HCT116 (cell line): Measurements from ENCODE around the gene RAD9A. TPM values are rescaled to one million over a fixed set of nuclear protein-coding genes. Genes with fewer than 3 reads are reported as not detected.

ENCODE experiments used
- ATAC-seq: fragments of 200-7000 bp; cut with Tn5 transposase; 2 replicates; pipeline ENCODE4 v1.9.1; 2020; ENCODE audit warnings: mild to moderate bottlenecking, moderate library complexity
- BruUV-seq: library from RNA; stranded (reverse); fragments of 400-500 nt; replicated peaks from 2 replicates; lab custom pipeline; 2021; lab: Mats Ljungman, UMichigan
- CTCF ChIA-PET: fragments of 300-600 bp; sonication (Branson Sonifier 250); formaldehyde crosslinking; loops from one replicate; lab custom pipeline; 2021; ENCODE audit warnings: antibody characterized with exemption; lab: Charles Lee
- POLR2A ChIA-PET: fragments of 300-600, 350-600 bp; sonication (Branson Sonifier 250); formaldehyde crosslinking; loops from one replicate; lab custom pipeline; 2021; ENCODE audit warnings: antibody characterized with exemption; lab: Charles Lee
- RAD21 ChIA-PET, 2 experiments: fragments of 300-600 bp; sonication (Branson Sonifier 250); formaldehyde crosslinking; loops; one replicate each; lab custom pipeline; 2023; ENCODE audit warnings: low total read pairs in 2 of 2; ENCODE audit not compliant: uncharacterized antibody in 2 of 2, unreplicated experiment in 2 of 2, low non-redundant PET in 1 of 2; lab: Charles Lee
- DNase-seq: peaks from one replicate; pipeline ENCODE4 v3.0.0-alpha.2; 2010; ENCODE audit warnings: low read depth, low spot score
- H2AFZ ChIP-seq: fragments of 200-600 bp; shearing (Covaris generic), sonication (generic); 2 replicates; pipeline ENCODE4 v1.6.1; 2017; ENCODE audit warnings: low read depth, mixed run types, mixed read lengths, antibody characterized with exemption, low read length; ENCODE audit not compliant: poor library complexity, severe bottlenecking
- H3K27ac ChIP-seq: 2 replicates; pipeline ENCODE4 v1.5.1; 2012; ENCODE audit warnings: low read depth, low read length
- H3K27me3 ChIP-seq: fragments of 200-600 bp; sonication (generic); 2 replicates; pipeline ENCODE4 v1.6.1; 2016; ENCODE audit warnings: mixed run types, low read length, mixed read lengths; ENCODE audit not compliant: insufficient read depth
- H3K36me3 ChIP-seq, 2 experiments: fragments of 200-500 bp in 1 of 2; fragments of 200-600 bp in 1 of 2; sonication (Bioruptor generic) in 1 of 2; sonication (generic) in 1 of 2; 2 replicates each; pipeline versions ENCODE4 v1.5.1 to v1.6.1; 2014 to 2016; ENCODE audit warnings: low read length in 2 of 2, inconsistent platforms in 1 of 2, mixed read lengths in 1 of 2, mixed run types in 1 of 2; ENCODE audit not compliant: insufficient read depth in 2 of 2, control insufficient read depth in 1 of 2
- H3K4me1 ChIP-seq, 2 experiments: fragments of 200-600 bp in 1 of 2; sonication (generic) in 1 of 2; 2 replicates each; pipeline versions ENCODE4 v1.5.1 to v1.6.1; 2012 to 2017; ENCODE audit warnings: low read length in 2 of 2, inconsistent platforms in 1 of 2, mild to moderate bottlenecking in 1 of 2, mixed read lengths in 1 of 2, mixed run types in 1 of 2, moderate library complexity in 1 of 2; ENCODE audit not compliant: insufficient read depth in 2 of 2, control insufficient read depth in 1 of 2
- H3K4me2 ChIP-seq: fragments of 200-600 bp; sonication (generic); 2 replicates; pipeline ENCODE4 v1.6.1; 2017; ENCODE audit warnings: mixed run types, low read length, mixed read lengths
- H3K4me3 ChIP-seq, 2 experiments: fragments of 200-600 bp in 1 of 2; sonication (generic) in 1 of 2; replicated peaks in 1 of 2; 2 replicates each; pipeline ENCODE4 v1.5.1; 2011 to 2016; ENCODE audit warnings: low read length in 2 of 2, control low read depth in 1 of 2, low read depth in 1 of 2, mild to moderate bottlenecking in 1 of 2, mixed read lengths in 1 of 2, mixed run types in 1 of 2
- H3K79me2 ChIP-seq: fragments of 200-600 bp; sonication (generic); 2 replicates; pipeline ENCODE4 v1.6.1; 2017; ENCODE audit warnings: mild to moderate bottlenecking, mixed run types, low read length, moderate library complexity, mixed read lengths; ENCODE audit not compliant: insufficient read depth
- H3K9ac ChIP-seq: fragments of 200-600 bp; sonication (generic); 2 replicates; pipeline ENCODE4 v1.6.1; 2016; ENCODE audit warnings: low read length, mixed read lengths
- H3K9me2 ChIP-seq: fragments of 200-600 bp; sonication (generic), shearing (Covaris generic); 2 replicates; pipeline ENCODE4 v1.6.1; 2017; ENCODE audit warnings: mixed run types, mild to moderate bottlenecking, moderate library complexity; ENCODE audit not compliant: insufficient read depth
- H3K9me3 ChIP-seq, 2 experiments: fragments of 200-500 bp in 1 of 2; fragments of 200-600 bp in 1 of 2; sonication (Bioruptor generic) in 1 of 2; sonication (generic) in 1 of 2; 2 replicates each; pipeline ENCODE4 v1.6.1; 2014 to 2017; ENCODE audit warnings: low read length in 2 of 2, mixed read lengths in 2 of 2, inconsistent platforms in 1 of 2, low read depth in 1 of 2, mild to moderate bottlenecking in 1 of 2, mixed run types in 1 of 2, moderate library complexity in 1 of 2; ENCODE audit not compliant: control insufficient read depth in 1 of 2, insufficient read depth in 1 of 2
- H4K20me1 ChIP-seq: fragments of 200-600 bp; sonication (generic), shearing (Covaris generic); 2 replicates; pipeline ENCODE4 v1.6.1; 2017; ENCODE audit warnings: mixed run types, mild to moderate bottlenecking, moderate library complexity; ENCODE audit not compliant: insufficient read depth
- EZH2 ChIP-seq: fragments of 200-600 bp; sonication (generic); IDR thresholded peaks from 2 replicates; pipeline ENCODE4 v1.6.1; 2017; ENCODE audit warnings: antibody characterized with exemption, mixed run types
- FOSL1 ChIP-seq: IDR thresholded peaks from 2 replicates; pipeline ENCODE4 v1.6.1; 2012; ENCODE audit warnings: low read depth
- JUND ChIP-seq: IDR thresholded peaks from 2 replicates; pipeline ENCODE4 v1.6.1; 2012
- SIN3A ChIP-seq: IDR thresholded peaks from 2 replicates; pipeline ENCODE4 v1.6.1; 2012; ENCODE audit warnings: low read depth
- SP1 ChIP-seq: IDR thresholded peaks from 2 replicates; pipeline ENCODE4 v1.6.1; 2012; ENCODE audit warnings: low read depth
- SRF ChIP-seq: IDR thresholded peaks from 2 replicates; pipeline ENCODE4 v1.6.1; 2012; ENCODE audit warnings: low read depth
- TCF7L2 ChIP-seq: IDR thresholded peaks from 2 replicates; pipeline ENCODE4 v1.7.0; 2011; ENCODE audit warnings: borderline replicate concordance, inconsistent platforms; ENCODE audit not compliant: insufficient read depth, insufficient read length; ENCODE audit errors: extremely low read depth
- ZNF274 ChIP-seq: fragments of 200-500 bp; sonication (Bioruptor generic); IDR thresholded peaks from 2 replicates; pipeline ENCODE4 v1.6.1; 2014; ENCODE audit warnings: mild to moderate bottlenecking, low read depth, low read length, inconsistent platforms
- intact Hi-C: fragments of 100-400 bp; cut with micrococcal nuclease; formaldehyde crosslinking; loops from 2 replicates; pipeline ENCODE4 v1.10.0; 2022
- total RNA-seq: library from RNA; stranded (reverse); gene quantifications from one replicate; pipeline ENCODE4 v1.2.1, GENCODE V29; 2021; ENCODE audit not compliant: unreplicated experiment
- TF ChIP-seq, protein P1 (sequence below): IDR thresholded peaks from 2 replicates; pipeline ENCODE4 v1.6.1; 2012; ENCODE audit warnings: low read depth
- TF ChIP-seq, protein P2 (sequence below): IDR thresholded peaks from 2 replicates; pipeline ENCODE4 v1.6.1; 2012
- TF ChIP-seq, protein P3 (sequence below): IDR thresholded peaks from 2 replicates; pipeline ENCODE4 v1.6.1; 2012
- TF ChIP-seq, protein P4 (sequence below): IDR thresholded peaks from 2 replicates; pipeline ENCODE4 v1.6.1; 2011; ENCODE audit warnings: mild to moderate bottlenecking, low read length, moderate library complexity; ENCODE audit not compliant: insufficient replicate concordance; ENCODE audit errors: extremely low read depth

Gene RAD9A
- total RNA-seq, 1 experiment from 2014 or later: 49.8 TPM

DNA sequence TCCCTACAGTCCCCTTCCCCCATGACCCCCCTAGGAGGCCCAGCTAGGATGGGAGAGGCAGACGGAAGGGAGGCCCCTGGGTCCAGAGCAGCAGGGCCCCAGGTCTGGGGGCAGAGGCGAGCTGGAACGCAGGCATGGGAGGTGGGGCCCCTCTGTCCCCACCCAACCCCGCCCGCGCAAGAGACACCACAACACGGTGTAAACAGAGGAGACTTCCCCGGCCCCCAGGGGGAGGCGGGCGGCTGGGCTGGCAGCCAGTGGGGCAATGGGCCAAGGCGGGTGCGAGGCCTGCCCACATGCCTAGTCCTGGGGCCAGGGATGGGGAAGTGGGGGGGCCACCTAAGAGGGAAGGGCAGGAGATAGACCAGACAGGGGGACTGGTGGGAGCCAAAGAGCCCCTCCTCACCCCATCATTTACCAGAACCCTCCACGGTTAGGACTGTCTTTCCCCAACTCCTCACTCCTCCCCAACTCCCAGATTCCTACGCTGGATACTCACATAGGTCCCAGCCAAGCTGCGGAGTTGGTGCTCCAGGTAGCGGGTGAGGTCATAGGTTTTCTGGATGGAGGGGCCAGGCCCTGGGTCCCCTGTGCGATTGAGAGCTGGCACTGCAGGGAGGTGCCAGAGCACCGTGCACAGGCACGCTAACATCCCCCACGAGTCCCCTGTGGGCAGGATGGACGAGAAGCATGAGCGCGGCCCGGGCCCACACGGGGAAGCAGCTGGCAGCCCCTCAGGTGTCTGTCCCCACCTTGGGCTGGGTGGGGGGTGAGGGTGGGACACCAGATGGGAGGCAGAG, 24.6 kb upstream of the RAD9A start:
- POLR2A ChIA-PET: no interaction called here
- CTCF ChIA-PET: no interaction called here
- no peak for DNase-seq
- no peak for ATAC-seq
- Histone ChIP-seq H3K36me3 (peaks cover 0 to 12% of the 10 kb centered on the region in 2 experiments; a peak in 2 of 4 replicates), H3K9ac (no peak overlapping the region), H4K20me1 (no peaks in the 10 kb centered on the region), H3K4me3 (no peak overlapping the region), H3K9me3 (no peaks in the 10 kb centered on the region), H3K27ac (no peak overlapping the region; the same call in 1 of the 2 replicates), H3K9me2 (no peaks in the 10 kb centered on the region), H3K4me1 (peaks cover 15 to 55% of the 10 kb centered on the region in 2 experiments), H2AFZ (no peak overlapping the region), H3K4me2 (no peak overlapping the region), H3K79me2 (peaks cover 52% of the 10 kb centered on the region), H3K27me3 (no peaks in the 10 kb centered on the region)
- BruUV-seq: no TSS peak
- TF ChIP-seq, protein P1, sequence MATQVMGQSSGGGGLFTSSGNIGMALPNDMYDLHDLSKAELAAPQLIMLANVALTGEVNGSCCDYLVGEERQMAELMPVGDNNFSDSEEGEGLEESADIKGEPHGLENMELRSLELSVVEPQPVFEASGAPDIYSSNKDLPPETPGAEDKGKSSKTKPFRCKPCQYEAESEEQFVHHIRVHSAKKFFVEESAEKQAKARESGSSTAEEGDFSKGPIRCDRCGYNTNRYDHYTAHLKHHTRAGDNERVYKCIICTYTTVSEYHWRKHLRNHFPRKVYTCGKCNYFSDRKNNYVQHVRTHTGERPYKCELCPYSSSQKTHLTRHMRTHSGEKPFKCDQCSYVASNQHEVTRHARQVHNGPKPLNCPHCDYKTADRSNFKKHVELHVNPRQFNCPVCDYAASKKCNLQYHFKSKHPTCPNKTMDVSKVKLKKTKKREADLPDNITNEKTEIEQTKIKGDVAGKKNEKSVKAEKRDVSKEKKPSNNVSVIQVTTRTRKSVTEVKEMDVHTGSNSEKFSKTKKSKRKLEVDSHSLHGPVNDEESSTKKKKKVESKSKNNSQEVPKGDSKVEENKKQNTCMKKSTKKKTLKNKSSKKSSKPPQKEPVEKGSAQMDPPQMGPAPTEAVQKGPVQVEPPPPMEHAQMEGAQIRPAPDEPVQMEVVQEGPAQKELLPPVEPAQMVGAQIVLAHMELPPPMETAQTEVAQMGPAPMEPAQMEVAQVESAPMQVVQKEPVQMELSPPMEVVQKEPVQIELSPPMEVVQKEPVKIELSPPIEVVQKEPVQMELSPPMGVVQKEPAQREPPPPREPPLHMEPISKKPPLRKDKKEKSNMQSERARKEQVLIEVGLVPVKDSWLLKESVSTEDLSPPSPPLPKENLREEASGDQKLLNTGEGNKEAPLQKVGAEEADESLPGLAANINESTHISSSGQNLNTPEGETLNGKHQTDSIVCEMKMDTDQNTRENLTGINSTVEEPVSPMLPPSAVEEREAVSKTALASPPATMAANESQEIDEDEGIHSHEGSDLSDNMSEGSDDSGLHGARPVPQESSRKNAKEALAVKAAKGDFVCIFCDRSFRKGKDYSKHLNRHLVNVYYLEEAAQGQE: no peak
- TF ChIP-seq SRF (no peak), EZH2 (no peak), FOSL1 (no peak), SP1 (no peak), ZNF274 (no peak), TCF7L2 (no peak), SIN3A (no peak), JUND (no peak)
- TF ChIP-seq, protein P2, sequence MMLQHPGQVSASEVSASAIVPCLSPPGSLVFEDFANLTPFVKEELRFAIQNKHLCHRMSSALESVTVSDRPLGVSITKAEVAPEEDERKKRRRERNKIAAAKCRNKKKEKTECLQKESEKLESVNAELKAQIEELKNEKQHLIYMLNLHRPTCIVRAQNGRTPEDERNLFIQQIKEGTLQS: no peak
- TF ChIP-seq, protein P3, sequence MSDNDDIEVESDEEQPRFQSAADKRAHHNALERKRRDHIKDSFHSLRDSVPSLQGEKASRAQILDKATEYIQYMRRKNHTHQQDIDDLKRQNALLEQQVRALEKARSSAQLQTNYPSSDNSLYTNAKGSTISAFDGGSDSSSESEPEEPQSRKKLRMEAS: no peak
- TF ChIP-seq, protein P4, sequence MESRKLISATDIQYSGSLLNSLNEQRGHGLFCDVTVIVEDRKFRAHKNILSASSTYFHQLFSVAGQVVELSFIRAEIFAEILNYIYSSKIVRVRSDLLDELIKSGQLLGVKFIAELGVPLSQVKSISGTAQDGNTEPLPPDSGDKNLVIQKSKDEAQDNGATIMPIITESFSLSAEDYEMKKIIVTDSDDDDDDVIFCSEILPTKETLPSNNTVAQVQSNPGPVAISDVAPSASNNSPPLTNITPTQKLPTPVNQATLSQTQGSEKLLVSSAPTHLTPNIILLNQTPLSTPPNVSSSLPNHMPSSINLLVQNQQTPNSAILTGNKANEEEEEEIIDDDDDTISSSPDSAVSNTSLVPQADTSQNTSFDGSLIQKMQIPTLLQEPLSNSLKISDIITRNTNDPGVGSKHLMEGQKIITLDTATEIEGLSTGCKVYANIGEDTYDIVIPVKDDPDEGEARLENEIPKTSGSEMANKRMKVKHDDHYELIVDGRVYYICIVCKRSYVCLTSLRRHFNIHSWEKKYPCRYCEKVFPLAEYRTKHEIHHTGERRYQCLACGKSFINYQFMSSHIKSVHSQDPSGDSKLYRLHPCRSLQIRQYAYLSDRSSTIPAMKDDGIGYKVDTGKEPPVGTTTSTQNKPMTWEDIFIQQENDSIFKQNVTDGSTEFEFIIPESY: no peak
- RAD21 ChIA-PET: no interaction called here
- intact Hi-C loops: no loop called here
